Brain microvascular endothelial cell (primary cell): Measurements from ENCODE around the gene ARHGEF19.

Experiments used
- DNase-seq: peaks from one replicate; pipeline ENCODE4 v3.0.0-alpha.2; 2020
- H3K27ac ChIP-seq: fragments of 250-450 bp; sonication (Bioruptor Pico); 2 replicates; pipeline ENCODE4 v1.5.1; 2020; ENCODE audit warnings: mild to moderate bottlenecking, moderate library complexity
- H3K27me3 ChIP-seq: fragments of 250-450 bp; sonication (Bioruptor Pico); replicated peaks from 2 replicates; pipeline ENCODE4 v1.5.1; 2020; ENCODE audit warnings: mild to moderate bottlenecking
- H3K36me3 ChIP-seq: fragments of 250-450 bp; sonication (Bioruptor Pico); replicated peaks from 2 replicates; pipeline ENCODE4 v1.5.1; 2020; ENCODE audit warnings: mild to moderate bottlenecking
- H3K4me3 ChIP-seq: 2 replicates; pipeline ENCODE4 v1.5.1; 2011; ENCODE audit warnings: low read depth, mild to moderate bottlenecking, control low read depth, low read length, moderate library complexity
- in situ Hi-C: cut with HindIII; loops from 2 replicates; pipeline ENCODE4 v1.10.0; 2017; ENCODE audit warnings: low sequenced_read_pairs, low pct_ligation_motif_present
- TF ChIP-seq, protein P1 (sequence below): IDR thresholded peaks from 2 replicates; pipeline ENCODE4 v1.5.1; 2011; ENCODE audit warnings: low read depth, mild to moderate bottlenecking, moderate library complexity, low read length, control low read depth, inconsistent platforms; ENCODE audit errors: missing control alignments

ARHGEF19 gene

DNA sequence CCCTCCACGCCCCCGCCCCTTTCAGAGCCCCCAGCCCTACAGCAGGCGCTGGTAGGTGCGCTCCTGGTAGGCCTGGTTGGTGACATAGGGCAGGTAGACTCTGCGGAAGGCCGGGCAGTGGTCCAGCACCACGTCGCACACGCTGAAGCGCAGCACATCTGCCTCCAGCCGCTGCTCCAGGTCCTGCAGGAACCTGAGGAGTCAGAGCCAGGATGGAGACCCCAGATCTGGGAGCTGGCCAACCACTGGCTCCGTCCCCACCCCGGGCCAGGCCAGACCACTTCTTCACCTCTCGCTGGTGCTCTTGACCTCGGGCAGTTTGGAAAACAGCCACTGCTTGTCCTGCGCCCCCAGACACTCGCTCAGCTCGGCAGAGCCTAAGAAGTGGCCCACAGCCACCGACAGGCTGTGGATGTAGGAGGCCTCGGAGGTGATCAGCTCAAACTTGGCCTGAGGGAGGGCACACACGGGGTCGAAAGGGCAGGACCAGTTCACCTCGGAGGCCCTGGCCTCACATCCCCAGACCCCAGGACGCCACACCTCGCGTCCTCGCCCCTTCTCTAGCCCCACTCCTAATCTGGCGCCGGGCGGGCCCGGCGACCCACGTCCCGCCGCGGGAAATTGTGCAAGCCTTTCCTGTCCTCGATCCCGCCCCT is 6.4 kb downstream of the ARHGEF19 start:
- in situ Hi-C loops = no loop called here
- TF ChIP-seq, protein P1, sequence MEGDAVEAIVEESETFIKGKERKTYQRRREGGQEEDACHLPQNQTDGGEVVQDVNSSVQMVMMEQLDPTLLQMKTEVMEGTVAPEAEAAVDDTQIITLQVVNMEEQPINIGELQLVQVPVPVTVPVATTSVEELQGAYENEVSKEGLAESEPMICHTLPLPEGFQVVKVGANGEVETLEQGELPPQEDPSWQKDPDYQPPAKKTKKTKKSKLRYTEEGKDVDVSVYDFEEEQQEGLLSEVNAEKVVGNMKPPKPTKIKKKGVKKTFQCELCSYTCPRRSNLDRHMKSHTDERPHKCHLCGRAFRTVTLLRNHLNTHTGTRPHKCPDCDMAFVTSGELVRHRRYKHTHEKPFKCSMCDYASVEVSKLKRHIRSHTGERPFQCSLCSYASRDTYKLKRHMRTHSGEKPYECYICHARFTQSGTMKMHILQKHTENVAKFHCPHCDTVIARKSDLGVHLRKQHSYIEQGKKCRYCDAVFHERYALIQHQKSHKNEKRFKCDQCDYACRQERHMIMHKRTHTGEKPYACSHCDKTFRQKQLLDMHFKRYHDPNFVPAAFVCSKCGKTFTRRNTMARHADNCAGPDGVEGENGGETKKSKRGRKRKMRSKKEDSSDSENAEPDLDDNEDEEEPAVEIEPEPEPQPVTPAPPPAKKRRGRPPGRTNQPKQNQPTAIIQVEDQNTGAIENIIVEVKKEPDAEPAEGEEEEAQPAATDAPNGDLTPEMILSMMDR = no peak
- DNase-seq = no peak
- Histone ChIP-seq H3K27ac (no peak overlapping the region), H3K27me3 (no peaks in the 10 kb centered on the region), H3K36me3 (no peaks in the 10 kb centered on the region), H3K4me3 (peak overlapping the region; percentile 57)

DNA sequence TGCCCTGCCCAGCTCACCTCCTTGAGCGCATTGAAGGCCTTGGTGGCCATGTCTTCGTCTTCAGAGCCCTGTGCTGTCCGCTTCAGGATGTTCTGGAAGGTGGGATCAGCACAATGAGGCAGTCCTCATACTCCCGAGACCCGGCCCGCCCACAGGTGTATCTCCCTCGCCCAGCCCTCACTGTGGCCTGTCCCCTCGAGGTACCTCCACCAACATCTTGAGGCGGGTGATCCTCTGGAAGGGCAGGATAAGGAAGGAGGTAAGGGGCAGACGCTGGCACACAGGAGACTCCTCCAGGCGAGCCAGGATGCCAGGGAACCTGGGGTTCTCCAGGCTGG is 7.1 kb downstream of the ARHGEF19 start:
- Histone ChIP-seq H3K27me3 (no peaks in the 10 kb centered on the region), H3K4me3 (no peak overlapping the region), H3K36me3 (no peaks in the 10 kb centered on the region), H3K27ac (no peak overlapping the region)
- in situ Hi-C loops = no loop called here
- DNase-seq = no peak
- TF ChIP-seq, protein P1 = no peak

DNA sequence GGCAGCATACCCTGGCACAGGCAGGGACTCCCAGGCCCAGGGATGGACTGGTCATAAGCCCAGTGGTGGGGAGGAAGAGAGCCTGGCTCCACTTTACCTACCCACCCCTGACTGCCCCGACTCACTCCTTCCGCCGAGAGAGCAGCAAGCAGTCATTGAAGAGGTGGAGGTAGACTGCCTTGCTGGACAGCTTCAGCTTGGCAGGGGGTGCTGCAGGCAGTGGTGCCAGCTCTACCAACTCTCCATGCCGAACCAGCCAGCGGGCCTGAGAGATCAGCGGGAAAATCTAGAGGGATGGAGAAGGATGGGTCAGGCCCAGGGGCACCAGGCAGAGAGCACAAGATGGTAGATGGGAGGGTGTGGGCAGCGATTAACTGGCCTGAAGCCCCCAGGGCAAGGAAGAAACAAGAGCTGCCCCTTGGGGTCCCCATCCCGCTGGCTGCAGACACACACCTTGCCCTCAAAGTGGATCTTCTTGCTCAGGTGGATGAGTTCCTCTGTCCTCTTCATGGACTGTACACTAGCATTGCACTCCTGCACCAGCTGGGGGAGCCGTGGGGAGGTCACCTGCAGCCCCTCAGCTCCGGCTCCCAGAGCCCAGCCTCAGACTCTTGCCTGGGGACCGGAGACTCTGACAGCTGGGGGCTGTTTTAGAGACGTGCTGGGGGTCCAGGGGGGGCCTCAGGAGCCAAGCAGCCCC is 7.7 kb downstream of the ARHGEF19 start:
- in situ Hi-C loops = no loop called here
- Histone ChIP-seq H3K4me3 (no peak overlapping the region), H3K27me3 (no peaks in the 10 kb centered on the region), H3K36me3 (no peaks in the 10 kb centered on the region), H3K27ac (no peak overlapping the region)
- TF ChIP-seq, protein P1 = peak; percentile 65
- DNase-seq = no peak

DNA sequence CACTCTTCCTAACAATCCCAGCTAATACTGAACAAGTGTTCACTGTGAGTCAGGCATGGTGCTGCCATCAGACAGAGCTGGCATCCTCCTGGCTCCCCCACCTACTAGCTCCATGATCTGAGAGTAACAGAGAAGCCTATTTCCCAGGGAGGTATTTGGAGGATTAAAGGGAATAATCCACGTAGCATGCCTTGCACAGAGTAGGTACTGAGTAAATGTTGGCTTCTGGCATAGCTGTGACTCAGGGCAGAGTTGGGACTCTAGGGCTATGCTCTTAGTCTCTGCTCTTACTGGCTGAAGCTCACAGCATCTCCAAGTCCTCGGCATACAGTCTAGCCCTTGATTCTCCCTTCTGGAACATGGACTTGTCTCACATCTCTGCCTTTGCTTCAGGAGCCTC is 8.2 kb downstream of the ARHGEF19 start:
- no peaks in the 10 kb centered on the region for H3K36me3 ChIP-seq
- H3K27me3 ChIP-seq = no peaks in the 10 kb centered on the region
- no peak overlapping the region for H3K4me3 ChIP-seq
- no peak for DNase-seq
- H3K27ac ChIP-seq = no peak overlapping the region
- TF ChIP-seq, protein P1 = no peak
- in situ Hi-C loops = no loop called here

DNA sequence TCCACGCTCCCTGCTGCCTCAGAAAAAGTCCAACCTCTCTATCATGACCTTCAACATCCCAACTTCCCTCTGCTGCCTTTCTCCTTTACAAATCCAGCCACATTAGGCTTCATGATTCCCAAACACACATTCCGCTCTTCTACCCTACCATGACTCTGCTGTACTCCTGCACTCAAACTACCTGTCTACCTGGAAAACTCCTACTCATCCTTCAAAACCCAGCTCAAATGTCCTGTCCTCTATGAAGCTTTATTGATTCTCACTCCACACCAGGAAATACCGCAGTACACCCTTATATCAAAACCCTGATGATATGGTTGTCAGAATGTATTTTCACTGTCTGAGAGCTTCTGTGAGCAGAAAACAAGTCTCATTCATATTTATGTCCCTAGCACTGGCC is 8.9 kb downstream of the ARHGEF19 start:
- Histone ChIP-seq H3K36me3 (no peaks in the 10 kb centered on the region), H3K27me3 (no peaks in the 10 kb centered on the region), H3K4me3 (no peak overlapping the region), H3K27ac (no peak overlapping the region)
- in situ Hi-C loops = no loop called here
- TF ChIP-seq, protein P1 = no peak
- DNase-seq = no peak
